Immature natural killer cell (primary cell): ENCODE results near the gene PTP4A2. TPM values are rescaled to one million over a fixed set of nuclear protein-coding genes. Genes with fewer than 3 reads are reported as not detected.
A peak's percentile ranks its signal among the peaks of the same experiment; 100 is the strongest.
"Not testable (repeated sequence)": the region's sequence is repeated elsewhere in the genome, so short reads cannot be mapped to it uniquely, and the experiment has no call there.

Source experiments
- DNase-seq, 3 donors: peaks; one replicate each; pipeline ENCODE4 v3.0.0; 2022; ENCODE audit warnings: mixed read lengths in 1 of 3
- H3K27ac Mint-ChIP-seq, 6 donors: one replicate each; pipeline ENCODE4 v1.8.0; 2020; ENCODE audit warnings: mixed read lengths in 6 of 6, mild to moderate bottlenecking in 5 of 6, inconsistent platforms in 4 of 6, moderate library complexity in 3 of 6
- H3K27me3 Mint-ChIP-seq, 3 donors: one replicate each; pipeline ENCODE4 v1.8.0; 2020 to 2021; ENCODE audit warnings: low read depth in 3 of 3, mild to moderate bottlenecking in 3 of 3, mixed read lengths in 3 of 3, moderate library complexity in 3 of 3, inconsistent platforms in 1 of 3
- H3K36me3 Mint-ChIP-seq, 3 donors: one replicate each; pipeline ENCODE4 v1.8.0; 2020; ENCODE audit warnings: mixed read lengths in 3 of 3, inconsistent platforms in 2 of 3, mild to moderate bottlenecking in 2 of 3
- H3K4me1 Mint-ChIP-seq, 2 donors: one replicate each; pipeline ENCODE4 v1.8.0; 2020; ENCODE audit warnings: inconsistent platforms in 2 of 2, mild to moderate bottlenecking in 2 of 2, mixed read lengths in 2 of 2, moderate library complexity in 1 of 2
- H3K4me3 Mint-ChIP-seq, 5 donors: one replicate each; pipeline ENCODE4 v1.8.0; 2020; ENCODE audit warnings: mild to moderate bottlenecking in 5 of 5, mixed read lengths in 5 of 5, inconsistent platforms in 3 of 5, moderate library complexity in 3 of 5
- H3K9me3 Mint-ChIP-seq, 6 donors: one replicate each; pipeline ENCODE4 v1.8.0; 2020; ENCODE audit warnings: mild to moderate bottlenecking in 6 of 6, mixed read lengths in 6 of 6, inconsistent platforms in 4 of 6, moderate library complexity in 3 of 6
- polyA plus RNA-seq, 3 donors: library from polyadenylated mRNA; unstranded; fragments of 300-500 nt; fragmentation: Illumina TruSeq; gene quantifications; one replicate each; pipeline ENCODE4 v1.2.3, GENCODE V29; 2021

PTP4A2 gene
- polyA plus RNA-seq, 3 donors from 2014 or later: 300 to 552 (median 460) TPM

DNA sequence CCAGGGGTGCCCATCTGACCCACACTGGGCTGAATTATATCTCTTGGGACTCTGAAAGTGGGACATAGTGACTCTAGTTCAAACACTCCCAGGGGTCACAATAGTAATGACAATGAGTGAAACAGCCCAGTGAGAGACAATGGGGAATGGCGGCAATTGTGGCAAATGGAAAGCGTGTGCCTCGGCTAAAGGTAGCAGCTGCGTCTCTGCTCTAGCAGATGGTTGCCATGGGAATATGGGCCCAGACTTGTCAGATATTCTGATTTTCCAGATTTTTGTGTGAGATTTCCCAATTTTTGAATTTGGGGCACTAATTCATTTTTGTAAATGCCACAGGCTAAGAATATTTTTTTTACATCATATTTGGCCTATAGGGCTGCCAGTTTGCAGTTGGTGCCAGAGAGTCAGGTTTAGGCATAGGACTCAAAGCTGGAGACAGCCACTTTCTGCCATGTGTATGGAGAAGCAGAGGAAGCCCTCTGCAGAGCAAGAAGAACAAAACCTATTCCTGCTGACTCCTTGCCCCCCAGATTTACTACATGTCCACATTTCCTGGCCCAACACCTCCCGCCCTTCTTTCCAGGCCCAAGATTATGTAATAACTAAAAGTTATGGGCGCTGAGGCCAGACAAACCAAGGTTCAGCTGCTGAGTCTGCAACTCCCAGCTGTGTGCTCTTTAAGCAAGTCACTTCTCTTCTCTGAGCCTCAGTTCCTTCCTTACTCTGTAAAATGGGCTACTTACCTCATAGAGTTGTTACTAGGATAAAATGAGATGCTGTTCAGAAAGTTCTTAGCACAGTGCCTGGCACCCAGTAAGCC is 21.6 kb upstream of the PTP4A2 start:
- Mint-ChIP-seq H3K9me3 (no peaks in the 10 kb centered on the region), H3K27ac (peak overlapping the region in 4 of 6 donors; percentile 13 to 78 (median 22)), H3K27me3 (peaks cover 0 to 3% (median 3%) of the 10 kb centered on the region in 3 donors), H3K4me1 (peaks cover 43 to 60% of the 10 kb centered on the region in 2 donors), H3K4me3 (no peak overlapping the region), H3K36me3 (no peaks in the 10 kb centered on the region)
- DNase-seq: no peak

DNA sequence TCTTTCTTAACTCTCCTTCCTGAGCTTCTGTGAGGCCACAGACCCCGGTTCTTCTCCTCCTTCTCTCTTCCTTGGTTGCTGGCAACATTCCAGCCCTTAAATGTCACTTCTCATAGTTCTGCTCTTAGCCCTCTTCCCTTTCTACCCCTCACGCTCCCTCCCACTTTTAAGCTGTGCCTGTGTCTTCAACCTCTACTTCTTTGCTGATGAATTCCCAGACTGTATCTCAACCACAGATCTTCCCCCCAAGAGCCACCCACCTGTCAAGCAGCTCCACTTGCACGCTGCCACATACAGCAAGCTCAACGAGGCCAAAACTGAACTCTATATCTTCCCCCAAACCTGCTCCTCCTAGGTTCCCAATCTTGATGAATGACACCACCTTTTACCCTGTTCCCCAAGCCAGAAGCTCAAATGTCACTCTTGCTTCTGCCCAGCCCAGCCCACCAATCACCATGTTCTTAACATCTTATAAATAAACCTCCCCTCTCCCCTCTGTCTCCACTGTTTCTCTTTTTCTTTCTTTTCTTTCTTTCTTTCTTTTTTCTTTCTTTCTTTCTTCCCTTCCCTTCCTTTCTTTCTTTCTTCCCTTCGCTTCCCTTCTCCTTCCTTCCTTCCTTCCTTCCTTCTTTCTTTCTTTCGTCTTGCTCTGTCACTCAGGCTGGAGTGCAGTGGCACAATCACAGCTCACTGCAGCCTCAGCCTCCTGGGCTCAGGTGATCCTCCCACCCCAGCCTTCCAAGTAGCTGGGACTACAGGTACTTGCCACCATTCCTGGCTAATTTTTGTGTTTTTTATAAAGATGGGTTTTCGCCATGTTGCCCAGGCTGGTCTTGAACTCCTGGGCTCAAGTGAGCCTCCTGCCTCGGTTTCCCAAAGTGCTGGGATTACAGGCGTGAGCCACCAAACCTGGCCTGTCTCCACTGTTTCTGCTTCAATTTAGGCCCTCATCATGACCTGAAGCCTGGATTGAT is 19.8 kb upstream of the PTP4A2 start:
- Mint-ChIP-seq H3K27me3 (peaks cover 0 to 3% (median 3%) of the 10 kb centered on the region in 3 donors), H3K4me1 (peaks cover 38 to 58% of the 10 kb centered on the region in 2 donors), H3K27ac (peak overlapping the region; percentile 20 to 91 (median 70)), H3K4me3 (peak overlapping the region; percentile 8 to 66 (median 15)), H3K9me3 (no peaks in the 10 kb centered on the region), H3K36me3 (no peaks in the 10 kb centered on the region)
- no peak for DNase-seq

DNA sequence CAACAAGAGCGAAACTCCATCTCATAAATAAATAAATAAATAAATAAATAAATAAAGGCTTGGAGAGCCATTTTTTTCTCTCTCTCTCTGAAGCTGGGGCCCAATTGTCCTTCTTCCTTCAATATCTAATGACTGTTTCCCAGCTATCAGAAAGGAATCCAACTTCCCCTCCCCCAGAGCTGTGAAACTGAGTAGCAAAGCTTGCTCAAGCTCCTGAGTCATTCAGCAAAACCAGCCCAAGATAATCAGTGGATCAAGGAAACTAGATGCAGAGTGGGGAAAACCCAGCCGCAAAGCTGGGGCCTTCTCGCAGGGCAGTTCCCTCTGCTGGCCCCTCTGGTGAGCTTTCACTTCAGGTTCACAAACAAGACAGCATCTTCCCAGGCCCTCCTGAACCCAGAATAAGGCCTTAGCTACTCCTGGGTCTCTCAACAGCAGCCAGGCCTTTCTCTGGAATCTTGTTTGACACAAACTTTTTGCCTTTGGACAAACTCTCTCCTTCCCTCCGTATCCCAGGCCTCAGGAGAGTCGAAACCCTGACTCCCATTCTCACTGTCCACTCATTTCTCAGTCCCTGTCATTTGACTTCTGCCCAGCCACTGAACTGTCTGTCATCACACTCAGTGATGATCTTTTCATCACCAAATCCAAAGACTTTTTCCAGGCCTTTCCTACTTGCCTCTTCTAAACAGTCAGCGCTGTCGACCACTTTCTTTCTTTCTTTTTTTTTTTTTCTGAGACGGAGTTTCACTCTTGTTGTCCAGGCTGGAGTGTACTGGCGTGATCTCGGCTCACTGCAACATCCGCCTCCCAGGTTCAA is 18.0 kb upstream of the PTP4A2 start:
- Mint-ChIP-seq H3K4me3 (peak overlapping the region; percentile 22 to 75 (median 70)), H3K4me1 (peaks cover 51 to 64% of the 10 kb centered on the region in 2 donors), H3K36me3 (no peaks in the 10 kb centered on the region), H3K9me3 (no peaks in the 10 kb centered on the region), H3K27me3 (peaks cover 0 to 3% (median 3%) of the 10 kb centered on the region in 3 donors), H3K27ac (peak overlapping the region; percentile 87 to 94 (median 90))
- peak; percentile 68 to 72 (median 70) for DNase-seq

- no peak for DNase-seq
- Mint-ChIP-seq H3K27me3 (peaks cover 0 to 3% (median 3%) of the 10 kb centered on the region in 3 donors), H3K27ac (peak overlapping the region in 5 of 6 donors; percentile 53 to 92 (median 76)), H3K4me1 (peaks cover 58 to 68% of the 10 kb centered on the region in 2 donors), H3K9me3 (no peaks in the 10 kb centered on the region), H3K36me3 (peaks cover 0 to 2% (median 0%) of the 10 kb centered on the region in 3 donors), H3K4me3 (peak overlapping the region in 2 of 5 donors; percentile 25 to 38)
Observed at GRCh38 chr1:31954607-31955283, 16.6 kb upstream of the PTP4A2 start.

- Mint-ChIP-seq H3K27ac (peak overlapping the region in 3 of 6 donors; percentile 56 to 86 (median 71)), H3K4me3 (peak overlapping the region in 2 of 5 donors; percentile 17 to 36), H3K9me3 (no peaks in the 10 kb centered on the region), H3K36me3 (peaks cover 0 to 5% (median 0%) of the 10 kb centered on the region in 3 donors), H3K27me3 (peaks cover 0 to 3% (median 3%) of the 10 kb centered on the region in 3 donors), H3K4me1 (peaks cover 59 to 72% of the 10 kb centered on the region in 2 donors)
- no peak for DNase-seq
Observed at GRCh38 chr1:31952825-31953220, 14.7 kb upstream of the PTP4A2 start.

DNA sequence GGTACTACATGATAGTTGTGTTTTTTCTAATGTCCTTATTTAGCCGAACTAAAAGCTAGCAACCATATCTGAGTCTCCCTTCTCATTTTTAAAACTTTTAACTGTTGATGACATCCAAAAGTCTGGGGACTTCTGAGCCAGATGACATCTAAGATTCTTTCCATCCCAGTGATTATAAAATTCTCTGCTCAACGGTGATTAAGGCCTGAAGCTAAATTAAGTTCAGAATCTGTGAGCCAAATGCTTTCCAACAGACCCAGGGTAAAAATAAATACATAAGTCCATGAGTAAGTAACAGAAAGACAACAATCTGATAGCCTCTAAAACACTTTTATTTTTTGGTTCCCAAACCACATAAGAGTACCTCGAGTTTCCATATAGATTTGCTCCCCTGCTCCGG is 13.1 kb upstream of the PTP4A2 start:
- peak overlapping the region in 3 of 6 donors; percentile 16 to 34 (median 18) for H3K27ac Mint-ChIP-seq
- no peak for DNase-seq
- no peaks in the 10 kb centered on the region for H3K9me3 Mint-ChIP-seq
- H3K4me1 Mint-ChIP-seq: peaks cover 53 to 71% of the 10 kb centered on the region in 2 donors
- no peak overlapping the region for H3K4me3 Mint-ChIP-seq
- H3K36me3 Mint-ChIP-seq: peaks cover 0 to 5% (median 0%) of the 10 kb centered on the region in 3 donors
- H3K27me3 Mint-ChIP-seq: peaks cover 0 to 3% (median 2%) of the 10 kb centered on the region in 3 donors

DNA sequence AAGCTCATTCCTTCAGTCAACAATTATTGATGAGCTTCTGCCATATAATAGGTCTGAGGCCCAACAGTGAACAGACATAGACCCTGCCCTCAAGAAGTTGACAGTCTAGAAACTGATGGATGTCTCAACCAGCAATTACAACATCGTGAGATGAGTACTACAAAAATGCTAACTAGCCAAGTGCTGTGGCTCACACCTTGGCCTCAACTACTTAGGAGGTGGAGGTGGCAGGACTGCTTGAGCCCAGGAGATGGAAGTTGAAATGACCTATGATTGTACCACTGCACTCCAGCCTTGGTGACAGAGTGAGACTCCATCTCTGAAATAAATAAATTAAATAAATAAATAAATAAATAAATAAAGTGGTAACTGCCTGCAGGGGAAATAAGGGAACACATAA is 11.7 kb upstream of the PTP4A2 start:
- peak overlapping the region in 5 of 6 donors; percentile 9 to 69 (median 55) for H3K27ac Mint-ChIP-seq
- H3K36me3 Mint-ChIP-seq: peaks cover 0 to 5% (median 0%) of the 10 kb centered on the region in 3 donors
- peak overlapping the region; percentile 4 to 60 (median 37) for H3K4me3 Mint-ChIP-seq
- H3K27me3 Mint-ChIP-seq: peaks cover 0 to 2% (median 0%) of the 10 kb centered on the region in 3 donors
- H3K9me3 Mint-ChIP-seq: no peaks in the 10 kb centered on the region
- peaks cover 55 to 67% of the 10 kb centered on the region in 2 donors for H3K4me1 Mint-ChIP-seq
- peak in 2 of 3 donors; percentile 38 to 46 for DNase-seq

- H3K9me3 Mint-ChIP-seq, DNase-seq, H3K36me3 Mint-ChIP-seq: not testable (repeated sequence)
- Mint-ChIP-seq H3K4me1 (peaks cover 70 to 75% of the 10 kb centered on the region in 2 donors), H3K27me3 (peaks cover 0 to 15% (median 6%) of the 10 kb centered on the region in 3 donors), H3K4me3 (peak overlapping the region; percentile 48 to 67 (median 53)), H3K27ac (peak overlapping the region in 5 of 6 donors; percentile 66 to 93 (median 72))
Observed at GRCh38 chr1:31945677-31946076, 7.5 kb upstream of the PTP4A2 start.

DNA sequence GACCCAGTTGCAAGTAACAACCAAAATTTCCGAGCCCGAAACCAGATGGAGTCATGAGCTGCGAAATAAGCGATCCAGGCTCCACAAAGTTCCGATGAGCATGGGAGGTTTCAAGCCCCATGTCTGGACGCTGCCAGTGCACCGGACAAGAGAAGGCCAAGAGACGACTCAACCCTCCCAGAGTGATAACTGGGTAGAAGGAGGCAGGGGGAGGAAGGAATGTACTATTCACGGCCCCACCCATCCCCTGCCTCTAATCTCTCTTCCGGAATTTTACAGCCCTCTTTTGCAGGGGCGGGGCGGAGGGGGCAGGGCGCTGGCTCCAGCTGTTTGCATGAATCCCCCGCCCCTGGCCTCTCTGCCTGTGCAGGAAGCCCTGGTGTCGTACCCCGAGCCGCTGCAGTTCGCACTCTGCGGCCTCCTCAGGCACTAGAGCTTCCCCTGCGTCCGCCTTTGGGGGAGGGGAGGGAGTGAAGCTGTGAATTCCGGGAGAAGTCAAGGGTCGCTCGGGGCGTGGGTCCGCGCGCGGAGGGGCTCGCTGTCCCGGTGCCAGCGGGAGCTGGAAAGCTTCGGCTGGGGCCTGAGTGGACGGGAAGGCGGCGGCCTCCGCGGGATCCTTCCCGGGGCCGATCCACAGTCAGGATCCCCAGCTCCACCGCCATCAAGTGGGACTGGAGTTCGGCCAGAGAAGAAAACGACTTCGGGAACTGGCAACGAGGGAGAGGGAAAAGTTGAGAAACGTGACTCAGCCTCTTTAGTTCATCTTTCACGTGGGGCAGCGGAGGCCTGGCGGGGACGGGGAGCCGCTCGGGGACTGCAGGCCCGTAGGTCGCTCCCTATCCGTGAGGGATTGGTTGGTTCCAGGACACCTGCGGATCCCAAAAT is 6.3 kb upstream of the PTP4A2 start:
- Mint-ChIP-seq H3K36me3 (no peaks in the 10 kb centered on the region), H3K4me1 (peaks cover 73 to 75% of the 10 kb centered on the region in 2 donors), H3K9me3 (no peaks in the 10 kb centered on the region), H3K27me3 (peaks cover 0 to 18% (median 11%) of the 10 kb centered on the region in 3 donors), H3K4me3 (peak overlapping the region; percentile 82 to 96 (median 87)), H3K27ac (peak overlapping the region; percentile 90 to 98 (median 94))
- peak; percentile 75 to 80 (median 79) for DNase-seq

- DNase-seq: peak; percentile 78 to 81 (median 80)
Observed at GRCh38 chr1:31943546-31944184, 5.5 kb upstream of the PTP4A2 start.

GRCh38 chr1:31942061-31942460 is 3.9 kb upstream of the PTP4A2 start:
- not testable (repeated sequence) for H3K9me3 Mint-ChIP-seq, H3K36me3 Mint-ChIP-seq, DNase-seq
- peak overlapping the region; percentile 90 to 98 (median 92) for H3K27ac Mint-ChIP-seq
- peak overlapping the region; percentile 50 to 85 (median 74) for H3K4me3 Mint-ChIP-seq
- peaks cover 81 to 84% of the 10 kb centered on the region in 2 donors for H3K4me1 Mint-ChIP-seq
- peaks cover 7 to 34% (median 25%) of the 10 kb centered on the region in 3 donors for H3K27me3 Mint-ChIP-seq

More at GRCh38 chr1:31943546-31944184, 5.5 kb upstream of the PTP4A2 start:
- peak overlapping the region; percentile 82 to 96 (median 87) for H3K4me3 Mint-ChIP-seq
- H3K4me1 Mint-ChIP-seq: peaks cover 75 to 78% of the 10 kb centered on the region in 2 donors
- peaks cover 4 to 25% (median 16%) of the 10 kb centered on the region in 3 donors for H3K27me3 Mint-ChIP-seq
- peak overlapping the region; percentile 90 to 98 (median 94) for H3K27ac Mint-ChIP-seq
- no peaks in the 10 kb centered on the region for H3K36me3 Mint-ChIP-seq
- H3K9me3 Mint-ChIP-seq: no peaks in the 10 kb centered on the region
